Osteocyte (in vitro differentiated cells): ENCODE results near the gene SGMS1. TPM values are rescaled to one million over a fixed set of nuclear protein-coding genes. Genes with fewer than 3 reads are reported as not detected.
A peak's percentile ranks its signal among the peaks of the same experiment; 100 is the strongest.
"Not testable (repeated sequence)": the region's sequence is repeated elsewhere in the genome, so short reads cannot be mapped to it uniquely, and the experiment has no call there.

Experiments used
- DNase-seq: peaks from one replicate; pipeline ENCODE4 v3.0.0; 2021; ENCODE audit warnings: mixed read lengths; ENCODE audit not compliant: unreplicated experiment; ENCODE audit errors: extremely low spot score
- H3K27ac Mint-ChIP-seq: one replicate; pipeline ENCODE4 v1.8.0; 2021; ENCODE audit warnings: mild to moderate bottlenecking, mixed read lengths; ENCODE audit not compliant: unreplicated experiment
- H3K27me3 Mint-ChIP-seq: one replicate; pipeline ENCODE4 v1.8.0; 2021; ENCODE audit warnings: mixed read lengths; ENCODE audit not compliant: unreplicated experiment
- H3K36me3 Mint-ChIP-seq: one replicate; pipeline ENCODE4 v1.8.0; 2021; ENCODE audit warnings: mixed read lengths; ENCODE audit not compliant: unreplicated experiment
- H3K4me1 Mint-ChIP-seq: one replicate; pipeline ENCODE4 v1.8.0; 2021; ENCODE audit warnings: mixed read lengths; ENCODE audit not compliant: unreplicated experiment
- H3K4me3 Mint-ChIP-seq: one replicate; pipeline ENCODE4 v1.8.0; 2021; ENCODE audit warnings: mild to moderate bottlenecking, moderate library complexity, mixed read lengths; ENCODE audit not compliant: unreplicated experiment
- H3K9me3 Mint-ChIP-seq: one replicate; pipeline ENCODE4 v1.8.0; 2021; ENCODE audit warnings: mixed read lengths; ENCODE audit not compliant: unreplicated experiment
- total RNA-seq: library from RNA; stranded (reverse); gene quantifications from 2 replicates; pipeline ENCODE4 v1.2.1, GENCODE V29; 2021
- TF ChIP-seq, protein P1 (sequence below): fragments of 200-600 bp; sonication (generic); IDR thresholded peaks from 2 replicates; pipeline ENCODE4 v1.5.0; 2021; ENCODE audit warnings: antibody characterized with exemption, mild to moderate bottlenecking, moderate library complexity

The SGMS1 gene
- total RNA-seq, 1 donor from 2014 or later: 21.0 TPM

DNA sequence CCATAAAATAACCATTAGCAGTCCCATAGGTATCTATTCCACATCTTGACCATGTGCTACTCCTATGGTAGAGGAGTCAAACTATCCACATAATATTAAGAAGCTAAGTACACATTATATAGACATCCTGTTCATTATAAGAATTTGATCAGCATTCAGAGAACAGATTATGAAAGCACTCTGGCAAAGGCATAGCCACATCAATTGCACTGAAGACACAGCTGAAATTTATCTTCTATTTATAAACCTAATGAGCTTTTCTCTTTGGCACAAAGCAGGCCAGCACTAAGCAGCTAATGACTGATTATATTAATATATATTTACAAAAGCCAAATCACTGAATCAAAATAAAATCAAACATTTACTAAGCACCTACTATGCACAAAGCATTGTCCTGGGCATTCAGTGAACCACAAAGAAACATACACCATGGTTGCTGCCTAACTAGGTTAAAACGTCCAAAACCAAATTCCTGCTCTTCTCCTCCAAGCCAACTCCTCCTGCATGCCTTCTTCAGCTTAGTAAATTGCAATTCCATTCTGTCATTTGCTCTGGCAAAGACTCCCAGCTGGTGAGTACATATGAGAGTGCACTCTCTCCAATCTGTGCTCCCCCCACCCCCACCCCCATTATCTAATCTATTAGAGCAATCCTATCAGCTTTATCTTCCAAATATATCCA is 249.8 kb downstream of the SGMS1 start:
- Mint-ChIP-seq H3K27ac (no peak overlapping the region), H3K9me3 (no peaks in the 10 kb centered on the region)

DNA sequence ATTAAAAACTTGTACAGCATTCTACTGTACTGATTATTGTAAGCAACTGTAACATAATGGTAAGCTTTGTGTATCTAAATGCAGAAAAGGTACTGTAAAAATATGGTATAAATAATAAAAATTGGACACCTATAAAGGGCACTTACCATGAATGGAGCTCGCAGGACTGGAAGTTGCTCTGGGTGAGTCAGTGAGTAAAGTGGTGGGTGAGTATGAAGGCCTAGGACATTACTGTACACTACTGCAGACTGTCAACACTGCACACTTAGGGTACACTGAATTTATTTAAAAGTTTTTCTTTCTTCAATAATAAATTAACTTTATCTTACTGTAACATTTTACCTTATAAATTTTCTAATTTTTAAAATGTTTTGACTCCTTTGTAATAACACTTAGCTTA is 253.8 kb downstream of the SGMS1 start:
- no peak for DNase-seq
- TF ChIP-seq, protein P1, sequence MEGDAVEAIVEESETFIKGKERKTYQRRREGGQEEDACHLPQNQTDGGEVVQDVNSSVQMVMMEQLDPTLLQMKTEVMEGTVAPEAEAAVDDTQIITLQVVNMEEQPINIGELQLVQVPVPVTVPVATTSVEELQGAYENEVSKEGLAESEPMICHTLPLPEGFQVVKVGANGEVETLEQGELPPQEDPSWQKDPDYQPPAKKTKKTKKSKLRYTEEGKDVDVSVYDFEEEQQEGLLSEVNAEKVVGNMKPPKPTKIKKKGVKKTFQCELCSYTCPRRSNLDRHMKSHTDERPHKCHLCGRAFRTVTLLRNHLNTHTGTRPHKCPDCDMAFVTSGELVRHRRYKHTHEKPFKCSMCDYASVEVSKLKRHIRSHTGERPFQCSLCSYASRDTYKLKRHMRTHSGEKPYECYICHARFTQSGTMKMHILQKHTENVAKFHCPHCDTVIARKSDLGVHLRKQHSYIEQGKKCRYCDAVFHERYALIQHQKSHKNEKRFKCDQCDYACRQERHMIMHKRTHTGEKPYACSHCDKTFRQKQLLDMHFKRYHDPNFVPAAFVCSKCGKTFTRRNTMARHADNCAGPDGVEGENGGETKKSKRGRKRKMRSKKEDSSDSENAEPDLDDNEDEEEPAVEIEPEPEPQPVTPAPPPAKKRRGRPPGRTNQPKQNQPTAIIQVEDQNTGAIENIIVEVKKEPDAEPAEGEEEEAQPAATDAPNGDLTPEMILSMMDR: no peak
- Mint-ChIP-seq H3K9me3 (no peaks in the 10 kb centered on the region), H3K27ac (no peak overlapping the region), H3K27me3 (no peaks in the 10 kb centered on the region), H3K36me3 (peaks cover 4% of the 10 kb centered on the region), H3K4me3 (no peak overlapping the region), H3K4me1 (no peaks in the 10 kb centered on the region)

More for the DNA sequence above, 249.8 kb downstream of the SGMS1 start:
- DNase-seq: no peak
- Mint-ChIP-seq H3K4me1 (peaks cover 4% of the 10 kb centered on the region), H3K4me3 (no peak overlapping the region), H3K27me3 (no peaks in the 10 kb centered on the region), H3K36me3 (peaks cover 12% of the 10 kb centered on the region)
- TF ChIP-seq, protein P1: no peak

DNA sequence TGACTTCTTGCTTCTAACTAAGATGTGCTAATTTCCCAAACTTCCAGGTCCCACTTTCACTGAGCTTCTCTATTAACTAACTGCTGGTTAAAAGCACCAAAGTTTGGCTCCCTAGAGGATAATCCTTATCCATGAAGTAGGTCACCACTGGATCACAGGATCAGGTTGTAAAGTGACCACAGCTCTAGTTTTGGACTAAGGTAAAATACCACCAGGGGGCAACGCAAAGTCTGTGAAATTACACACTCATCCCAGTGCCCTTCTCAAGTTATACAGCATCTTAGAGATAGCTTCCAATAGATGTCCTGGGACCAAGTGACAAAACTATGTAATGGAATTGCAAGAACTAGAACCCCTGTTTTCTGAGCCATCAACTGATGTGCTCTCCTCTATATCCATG is 256.0 kb downstream of the SGMS1 start:
- no peaks in the 10 kb centered on the region for H3K27me3 Mint-ChIP-seq
- no peaks in the 10 kb centered on the region for H3K9me3 Mint-ChIP-seq
- no peak overlapping the region for H3K4me3 Mint-ChIP-seq
- no peak overlapping the region for H3K27ac Mint-ChIP-seq
- H3K4me1 Mint-ChIP-seq: no peaks in the 10 kb centered on the region
- DNase-seq: no peak
- TF ChIP-seq, protein P1: peak; percentile 51
- H3K36me3 Mint-ChIP-seq: peaks cover 8% of the 10 kb centered on the region

DNA sequence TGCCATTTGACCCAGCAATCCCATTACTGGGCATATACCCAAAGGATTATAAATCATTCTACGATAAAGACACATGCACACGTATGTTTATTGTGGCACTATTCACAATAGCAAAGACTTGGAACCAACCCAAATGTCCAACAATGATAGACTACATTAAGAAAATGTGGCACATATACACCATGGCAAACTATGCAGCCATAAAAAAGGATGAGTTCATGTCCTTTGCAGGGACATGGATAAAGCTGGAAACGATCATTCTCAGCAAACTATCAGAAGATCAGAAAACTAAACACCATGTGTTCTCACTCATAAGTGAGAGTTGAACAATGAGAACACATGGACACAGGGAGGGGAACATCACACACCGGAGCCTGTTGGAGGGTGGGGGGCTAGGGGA is 257.3 kb downstream of the SGMS1 start:
- DNase-seq, H3K4me3 Mint-ChIP-seq, H3K4me1 Mint-ChIP-seq, H3K27me3 Mint-ChIP-seq, H3K9me3 Mint-ChIP-seq, H3K36me3 Mint-ChIP-seq, H3K27ac Mint-ChIP-seq: not testable (repeated sequence)

DNA sequence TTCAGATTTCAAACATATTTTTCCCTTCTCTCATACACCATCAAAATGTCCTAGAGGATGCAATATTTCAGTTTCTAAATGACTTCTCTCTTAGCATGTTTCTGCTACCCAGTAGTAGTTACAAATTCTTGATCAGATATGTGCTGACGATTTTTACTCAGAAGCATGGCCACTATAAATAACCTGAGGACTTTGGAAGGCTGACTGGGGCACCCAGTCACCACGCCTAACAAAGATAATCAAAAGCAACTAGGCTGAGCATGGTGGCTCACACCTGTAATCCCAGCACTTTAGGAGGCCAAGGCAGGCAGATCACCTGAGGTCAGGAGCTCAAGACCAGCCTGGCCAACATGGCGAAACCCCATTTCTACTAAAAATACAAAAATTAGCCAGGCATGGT is 259.0 kb downstream of the SGMS1 start:
- not testable (repeated sequence) for H3K27me3 Mint-ChIP-seq, H3K27ac Mint-ChIP-seq, H3K4me1 Mint-ChIP-seq, H3K9me3 Mint-ChIP-seq, H3K4me3 Mint-ChIP-seq, DNase-seq, H3K36me3 Mint-ChIP-seq

DNA sequence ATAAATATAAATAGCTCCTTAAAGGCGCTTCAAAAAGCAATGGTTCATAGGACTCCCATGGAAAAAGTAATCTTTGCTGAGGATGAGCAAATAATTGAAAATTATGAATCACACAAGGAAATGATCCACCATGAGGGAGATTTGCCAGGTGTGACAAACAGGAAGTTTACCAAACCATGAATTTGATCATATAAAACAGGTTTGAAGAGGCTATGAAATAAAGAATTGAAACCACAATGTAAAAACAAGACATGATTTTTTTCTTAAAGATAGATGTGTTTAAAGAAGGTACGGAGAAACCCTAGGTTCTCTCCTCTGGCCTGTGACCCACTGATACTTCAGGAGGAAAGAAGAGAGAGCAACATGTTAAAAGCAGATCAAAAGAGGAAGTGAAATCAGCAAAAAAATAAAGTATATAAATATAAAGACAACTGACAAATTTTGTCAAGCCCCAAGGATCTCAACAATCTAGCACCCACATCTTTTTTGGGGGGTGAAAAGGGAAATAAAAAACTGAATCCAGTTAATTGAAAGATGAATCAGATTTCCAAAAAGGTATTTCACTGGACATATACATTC is 261.1 kb downstream of the SGMS1 start:
- Mint-ChIP-seq H3K9me3 (no peaks in the 10 kb centered on the region), H3K27me3 (no peaks in the 10 kb centered on the region), H3K4me1 (peaks cover 1% of the 10 kb centered on the region), H3K4me3 (no peak overlapping the region), H3K27ac (no peak overlapping the region), H3K36me3 (peaks cover 7% of the 10 kb centered on the region)
- DNase-seq: no peak
- TF ChIP-seq, protein P1: no peak
